Activated CD8-positive, alpha-beta memory T cell treated with anti-CD3 and anti-CD28 coated beads, Interleukin-2, amount 50 U/mL, for 1 hour (primary cell): Measurements from ENCODE around the gene REM1.
"Not testable (repeated sequence)": the region's sequence is repeated elsewhere in the genome, so short reads cannot be mapped to it uniquely, and the experiment has no call there.

Source experiments
- DNase-seq: peaks from one replicate; pipeline ENCODE4 v3.0.0-alpha.2; 2020; ENCODE audit errors: extremely low read depth

The REM1 gene

DNA sequence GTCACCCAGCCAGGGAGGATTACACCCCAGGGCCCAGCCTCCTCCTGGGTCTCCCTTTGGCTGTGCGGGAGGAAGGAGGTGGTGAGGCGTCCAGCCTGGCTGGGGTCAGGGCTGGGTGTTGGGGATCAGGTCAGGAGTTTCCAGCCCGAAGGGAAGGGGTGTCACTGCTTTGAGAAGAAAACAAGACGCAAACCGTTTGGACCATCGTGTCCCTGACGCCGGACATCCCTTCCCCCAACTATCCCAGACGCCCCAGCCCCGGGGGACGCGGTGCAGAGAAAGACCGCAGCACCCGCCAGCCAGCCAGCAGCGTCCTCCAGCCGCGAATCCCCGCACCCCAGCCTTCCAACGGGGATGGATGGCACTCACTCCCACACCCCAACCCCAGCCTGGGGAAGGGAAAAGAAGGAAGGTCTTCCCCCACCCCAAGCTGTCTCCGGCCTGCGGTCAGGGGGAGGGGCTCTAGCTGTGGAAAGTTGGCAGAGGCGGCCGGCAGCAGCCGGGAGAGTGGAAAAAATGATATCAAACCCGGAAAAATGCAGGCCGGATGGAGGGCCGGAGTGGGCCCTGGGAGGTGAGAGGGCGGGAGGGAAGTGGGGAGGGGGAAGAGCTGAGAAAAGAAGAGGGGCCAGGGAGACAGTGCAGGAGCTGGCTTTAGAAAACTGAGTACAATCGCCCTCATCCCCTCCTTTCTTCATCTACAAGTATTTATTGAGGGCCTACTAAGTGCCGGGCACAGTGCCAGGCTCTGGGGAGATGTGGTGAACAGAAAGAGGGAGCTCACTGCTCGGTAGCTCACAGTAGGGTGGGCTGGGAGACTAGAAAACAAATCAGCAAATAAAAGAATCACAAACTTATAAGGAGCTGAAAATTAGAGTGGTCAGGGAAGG, 10.6 kb downstream of the REM1 start:
- no peak for DNase-seq

DNA sequence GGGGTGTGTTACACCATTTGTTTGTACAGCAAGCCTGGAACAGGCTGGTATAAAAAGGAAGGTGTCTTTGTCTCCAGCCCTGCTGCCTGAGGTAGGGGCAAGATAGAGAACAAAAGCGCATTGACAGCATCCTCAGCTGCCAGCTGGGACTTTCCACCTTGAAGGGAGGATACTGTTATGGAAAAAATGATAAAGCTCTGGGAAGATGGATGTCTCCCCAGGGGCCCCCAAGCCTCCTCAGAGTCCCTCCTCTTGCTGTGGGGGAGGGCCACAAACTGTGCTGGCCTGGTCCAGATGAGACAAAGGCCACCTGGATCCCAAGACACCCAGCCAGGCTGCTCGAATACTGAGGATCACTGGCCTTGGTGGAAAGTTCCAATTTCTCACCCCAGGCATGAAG, 13.0 kb downstream of the REM1 start:
- no peak for DNase-seq

DNA sequence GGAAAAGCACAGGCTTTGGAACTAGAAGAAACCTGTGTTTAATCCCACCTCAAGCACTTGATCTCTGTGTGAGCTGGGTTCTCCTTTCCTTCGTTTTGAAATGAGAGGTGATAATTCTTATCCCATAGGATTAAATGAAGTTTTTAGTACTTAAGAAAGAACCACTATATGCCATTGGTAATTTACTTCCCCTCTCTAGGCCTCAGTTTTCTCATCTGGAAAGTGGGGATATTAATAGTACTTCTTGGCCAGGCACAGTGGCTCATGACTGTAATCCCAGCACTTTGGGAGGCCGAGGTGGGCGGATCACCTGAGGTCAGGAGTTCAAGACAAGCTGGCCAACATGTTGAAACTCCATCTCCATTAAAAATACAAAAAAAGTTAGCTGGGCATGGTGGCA, 14.1 kb downstream of the REM1 start:
- no peak for DNase-seq

DNA sequence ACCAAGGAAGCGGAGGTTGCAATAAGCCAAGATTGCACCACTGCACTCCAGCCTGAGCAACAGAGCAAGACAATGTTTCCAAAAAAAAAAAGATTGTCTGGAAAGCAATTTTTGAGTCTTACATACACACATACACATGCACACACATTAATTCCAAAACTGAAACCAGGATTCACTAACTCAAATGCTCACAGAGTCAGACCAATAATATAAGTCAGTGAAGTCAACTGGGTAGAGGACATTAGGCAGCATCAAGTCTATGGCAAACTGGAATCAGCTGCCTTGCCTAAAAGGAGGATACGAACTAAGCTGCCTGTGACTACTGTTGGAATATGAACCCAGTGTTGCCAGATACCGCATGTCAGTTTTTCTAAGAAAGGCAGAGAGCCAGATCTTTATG, 15.7 kb downstream of the REM1 start:
- no peak for DNase-seq

DNA sequence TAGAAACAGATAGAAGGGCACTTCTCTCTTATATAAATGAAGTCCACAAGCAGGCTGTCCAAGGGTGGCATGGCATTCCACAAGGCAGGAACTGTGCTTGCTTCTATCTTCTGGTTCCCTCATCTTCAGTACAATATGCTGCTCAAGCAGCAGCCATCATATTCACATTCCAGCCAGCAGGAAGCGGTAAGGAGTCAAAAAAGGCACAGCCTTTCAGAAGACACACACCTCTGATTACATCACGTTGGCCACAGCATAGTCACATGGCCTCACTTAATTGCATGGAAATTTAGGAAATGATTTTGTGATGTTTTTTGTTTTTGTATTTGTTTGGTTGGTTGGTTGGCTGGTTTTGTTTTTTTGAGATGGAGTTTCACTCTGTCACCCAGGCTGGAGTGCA, 19.0 kb downstream of the REM1 start:
- no peak for DNase-seq

DNA sequence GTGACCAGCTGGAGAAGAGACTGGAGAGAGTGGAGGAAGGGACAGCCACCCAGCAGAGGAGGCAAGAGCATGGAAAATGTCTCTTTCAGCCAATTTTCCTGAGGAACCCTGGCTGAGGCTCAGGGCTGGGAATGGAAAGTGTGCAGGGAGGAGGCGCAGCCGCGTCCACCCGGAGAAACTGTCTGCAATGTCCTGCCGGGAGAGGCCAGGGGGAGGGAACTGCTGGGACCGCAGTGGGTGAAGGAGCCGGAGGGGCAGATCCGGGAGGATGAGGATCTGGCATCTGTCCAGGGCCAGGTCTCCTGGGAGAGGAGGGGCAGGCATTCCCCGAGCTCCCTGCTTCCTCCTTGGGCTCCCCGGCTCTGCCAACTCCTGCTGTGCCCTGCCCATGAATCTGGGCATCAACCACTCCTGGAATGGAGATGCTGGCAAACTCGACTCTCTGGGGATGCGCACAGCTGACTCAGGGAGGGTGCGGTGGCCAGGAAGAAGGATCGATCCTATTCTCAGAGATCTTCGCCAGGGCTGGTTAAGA, 21.7 kb downstream of the REM1 start:
- DNase-seq, result no peak

DNA sequence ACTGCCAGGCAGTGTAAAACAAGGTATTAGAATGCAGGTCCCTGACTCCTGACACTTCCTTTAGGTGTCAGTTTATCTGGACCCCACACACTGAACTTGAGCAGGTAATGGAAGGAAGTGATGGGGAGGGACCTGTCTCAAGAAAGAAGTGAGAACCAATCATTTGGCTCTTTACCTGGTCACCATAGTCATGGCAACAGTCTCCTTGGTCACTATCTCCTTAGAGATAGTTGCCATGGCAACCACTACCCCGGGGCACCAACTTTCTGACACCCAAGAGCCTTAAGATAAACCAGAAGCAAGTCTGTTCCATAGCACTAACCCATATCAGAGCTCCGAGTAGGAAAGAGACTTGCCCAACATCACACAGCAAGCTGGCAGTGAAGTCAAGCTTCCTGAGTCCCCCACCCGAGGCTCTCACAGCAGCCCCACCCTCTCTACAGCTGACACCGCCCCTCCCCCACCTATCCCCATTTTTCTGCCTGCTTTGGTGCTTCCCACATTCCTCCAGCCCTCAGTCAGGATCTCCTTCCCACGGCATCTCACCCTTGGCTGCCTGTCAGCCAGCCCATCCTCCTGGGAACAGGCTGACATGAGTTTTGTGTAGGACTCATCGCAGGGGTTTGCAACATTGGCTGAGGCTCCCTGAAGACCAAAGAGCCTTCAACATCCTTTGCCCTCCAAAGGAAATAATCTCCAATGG, 22.9 kb downstream of the REM1 start:
- DNase-seq, result no peak

DNA sequence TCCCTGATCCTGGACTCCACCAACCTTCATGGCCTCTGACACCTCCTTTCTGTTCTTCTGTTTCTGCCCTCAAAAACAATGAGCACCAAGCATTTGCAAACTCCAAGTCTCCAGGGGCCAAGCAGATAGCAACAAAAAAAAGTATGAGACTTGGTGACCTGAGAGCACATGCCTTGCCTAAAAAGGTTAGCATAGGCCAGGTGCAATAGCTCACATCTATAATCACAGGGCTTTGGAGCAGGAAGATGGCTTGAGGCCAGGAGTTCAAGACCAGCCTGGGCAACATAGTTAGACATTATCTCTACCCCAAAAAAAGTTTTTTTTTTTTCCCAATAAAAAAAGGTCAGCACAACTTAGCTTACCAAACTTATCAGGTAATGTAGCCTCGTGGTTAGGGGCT, 25.4 kb downstream of the REM1 start:
- DNase-seq, result no peak

DNA sequence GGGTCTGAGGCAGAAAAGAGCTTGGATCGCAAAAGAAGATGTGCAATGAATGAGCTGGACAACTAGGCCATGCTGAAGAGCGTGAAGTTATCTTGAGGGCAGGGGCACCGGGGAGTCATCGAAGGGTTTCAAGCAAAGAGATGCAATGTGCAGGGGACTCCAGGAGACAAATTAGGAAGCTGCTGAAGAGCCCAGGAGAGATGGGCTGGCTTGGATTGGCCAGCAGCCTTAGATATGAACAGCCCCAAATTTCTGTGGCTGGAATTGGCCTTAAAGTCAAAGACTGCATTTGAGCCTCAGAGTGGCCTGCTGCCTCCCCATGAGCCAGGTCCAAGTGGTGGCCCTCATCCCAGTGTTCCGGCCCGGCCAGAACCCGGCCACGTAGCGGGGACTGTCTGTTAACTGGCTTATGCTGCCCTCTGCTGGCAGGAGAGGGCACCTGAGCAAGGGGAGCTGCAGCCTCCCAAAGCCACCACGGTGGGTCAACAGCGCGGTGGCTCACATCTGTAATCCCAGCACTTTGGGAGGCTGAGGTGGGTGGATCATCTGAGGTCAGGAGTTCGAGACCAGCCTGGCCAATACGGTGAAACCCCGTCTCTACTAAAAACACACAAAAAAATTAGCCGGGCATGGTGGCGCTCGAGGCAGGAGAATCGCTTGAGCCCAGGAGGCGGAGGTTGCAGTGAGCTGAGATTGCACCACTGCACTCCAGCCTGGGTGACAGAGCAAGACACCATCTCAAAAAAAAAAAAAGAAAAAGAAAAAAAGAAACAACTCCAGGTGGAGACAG, 28.0 kb downstream of the REM1 start:
- DNase-seq, result peak; percentile 36

DNA sequence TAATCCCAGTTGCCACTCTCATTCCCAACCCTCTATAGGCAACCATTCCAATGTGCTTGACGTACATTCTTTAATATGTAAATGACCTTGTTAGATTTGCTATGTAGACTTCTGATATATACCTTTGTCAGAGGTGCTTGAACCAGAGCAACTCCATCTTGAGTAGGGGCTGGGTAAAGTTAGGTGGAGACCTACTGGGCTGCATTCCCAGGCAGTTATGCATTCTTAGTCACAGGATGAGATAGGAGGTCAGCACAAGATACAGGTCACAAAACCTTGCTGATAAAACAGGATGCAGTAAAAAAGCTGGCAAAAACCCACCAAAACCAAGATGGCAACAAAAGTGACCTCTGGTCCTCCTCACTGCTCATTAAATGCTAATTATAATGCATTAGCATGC, 30.8 kb downstream of the REM1 start:
- no peak for DNase-seq

DNA sequence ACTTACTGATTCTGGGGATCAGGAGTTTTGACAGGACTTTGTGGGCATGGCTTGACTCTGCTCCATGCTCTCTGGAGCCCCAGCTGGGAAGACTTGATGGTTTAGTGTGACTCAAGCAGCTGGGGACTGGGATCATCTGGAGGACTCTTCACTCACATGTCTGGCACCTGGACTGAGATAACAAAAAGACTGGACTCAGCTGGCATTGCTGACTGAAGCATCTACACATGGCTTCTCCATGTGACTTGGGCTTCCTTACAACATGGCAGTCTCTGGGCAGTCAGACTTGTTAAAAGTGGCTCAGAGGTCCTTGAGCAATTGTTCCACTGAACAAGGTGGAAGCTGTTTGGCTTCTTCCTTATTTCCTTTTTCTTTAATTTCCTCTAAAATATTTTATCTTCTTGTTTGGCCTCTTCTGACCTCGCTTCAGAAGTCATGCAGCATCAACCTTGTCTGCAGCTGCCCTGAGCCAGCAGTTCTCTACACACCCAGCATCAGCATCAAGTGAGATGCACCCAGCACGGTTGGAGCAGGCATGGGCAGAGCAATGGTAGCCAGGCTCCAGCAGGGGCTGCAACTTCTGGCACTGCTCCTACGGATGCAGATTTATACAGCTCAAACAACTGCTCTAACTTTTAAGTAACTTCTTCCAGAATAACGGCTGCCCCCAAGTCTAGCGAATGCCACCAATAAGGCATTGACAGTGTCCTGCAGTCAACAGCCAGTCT, 33.6 kb downstream of the REM1 start:
- DNase-seq, result no peak

DNA sequence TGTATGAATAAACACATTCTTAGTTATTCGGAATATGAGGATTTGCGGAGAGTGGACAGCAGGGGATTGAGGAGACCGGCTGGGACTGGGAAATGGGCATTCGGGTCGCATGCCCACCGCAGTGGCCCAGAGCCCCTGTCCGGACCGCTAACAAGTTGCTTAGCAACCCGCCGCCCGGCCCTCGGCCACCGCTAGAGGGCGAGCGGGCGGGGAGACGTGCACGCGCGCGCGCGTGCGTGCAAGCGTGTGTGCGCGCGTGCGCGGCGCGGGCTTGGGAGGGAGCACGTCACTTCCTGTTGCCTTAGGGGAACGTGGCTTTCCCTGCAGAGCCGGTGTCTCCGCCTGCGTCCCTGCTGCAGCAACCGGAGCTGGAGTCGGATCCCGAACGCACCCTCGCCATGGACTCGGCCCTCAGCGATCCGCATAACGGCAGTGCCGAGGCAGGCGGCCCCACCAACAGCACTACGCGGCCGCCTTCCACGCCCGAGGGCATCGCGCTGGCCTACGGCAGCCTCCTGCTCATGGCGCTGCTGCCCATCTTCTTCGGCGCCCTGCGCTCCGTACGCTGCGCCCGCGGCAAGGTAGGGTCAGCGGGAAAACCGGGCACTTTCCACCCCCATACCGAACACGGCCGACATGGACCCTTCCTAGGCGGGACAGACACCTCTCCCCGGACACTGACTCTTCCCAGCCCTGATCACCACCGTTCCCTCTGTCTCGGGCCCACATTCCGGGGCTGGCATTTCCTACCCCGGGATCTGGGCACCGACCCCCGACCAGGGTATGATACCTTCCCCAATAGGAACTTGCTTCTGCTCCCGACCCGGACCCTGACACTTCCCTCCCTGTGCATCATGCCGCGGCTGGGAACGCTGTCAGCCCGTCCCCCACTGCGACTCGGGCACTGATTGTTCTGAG, 39.3 kb downstream of the REM1 start, which contains the start of gene HM13:
Gene HM13, plus strand, starts transcription at position 289 of the 918 bp plus-strand sequence. Its CDS starts 110 bp downstream, at position 399.
- DNase-seq, result peak; percentile 54

DNA sequence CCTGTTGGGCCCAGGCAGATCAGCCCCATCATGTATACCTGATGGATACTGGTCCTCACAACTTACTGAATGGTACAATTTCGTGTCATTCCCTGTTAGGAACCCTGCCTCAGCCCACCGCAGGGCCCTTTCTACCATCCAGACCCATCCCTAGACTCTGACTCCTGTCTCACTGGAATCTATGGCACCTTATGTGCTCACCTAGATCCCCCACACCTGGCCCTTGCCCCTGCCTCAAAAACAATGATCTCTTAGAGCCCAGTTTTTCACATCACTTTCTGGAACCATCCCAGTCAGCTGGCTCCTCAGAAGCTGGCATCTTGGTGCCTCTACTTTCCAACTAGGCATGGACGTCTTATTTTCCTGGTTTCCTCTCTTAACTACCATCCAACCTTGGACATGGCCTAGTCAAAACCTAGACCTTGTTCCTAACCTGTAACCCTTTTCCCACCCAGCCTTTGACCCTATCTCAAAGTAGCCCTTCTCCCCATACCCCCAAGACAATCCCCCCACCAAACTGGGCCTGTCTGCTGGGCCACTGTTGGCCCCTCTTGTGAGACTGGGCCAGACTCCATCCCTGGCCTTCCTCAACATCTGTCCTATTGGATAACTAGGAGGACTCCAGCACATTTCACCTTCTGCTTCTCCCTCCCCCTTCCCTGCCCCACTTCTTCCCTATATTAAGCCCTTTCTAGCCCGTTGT, 40.1 kb downstream of the REM1 start:
- DNase-seq, result no peak

DNA sequence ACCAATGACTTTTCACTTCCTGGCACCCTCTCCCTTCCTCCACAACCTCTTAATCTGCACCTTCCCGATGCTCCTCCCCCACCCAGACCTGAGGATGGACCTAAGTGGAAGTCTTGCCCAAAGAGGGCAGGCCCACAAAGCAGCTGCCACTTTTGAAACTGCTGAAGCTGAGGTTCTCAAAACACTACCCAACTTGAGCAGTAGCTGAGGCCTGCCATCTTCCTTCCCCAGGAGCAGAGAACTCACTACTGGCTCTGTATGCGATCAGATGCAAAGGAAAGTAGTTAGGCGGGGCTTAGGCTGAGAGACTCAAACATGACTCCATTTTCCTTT, 40.7 kb downstream of the REM1 start:
- DNase-seq, result no peak

DNA sequence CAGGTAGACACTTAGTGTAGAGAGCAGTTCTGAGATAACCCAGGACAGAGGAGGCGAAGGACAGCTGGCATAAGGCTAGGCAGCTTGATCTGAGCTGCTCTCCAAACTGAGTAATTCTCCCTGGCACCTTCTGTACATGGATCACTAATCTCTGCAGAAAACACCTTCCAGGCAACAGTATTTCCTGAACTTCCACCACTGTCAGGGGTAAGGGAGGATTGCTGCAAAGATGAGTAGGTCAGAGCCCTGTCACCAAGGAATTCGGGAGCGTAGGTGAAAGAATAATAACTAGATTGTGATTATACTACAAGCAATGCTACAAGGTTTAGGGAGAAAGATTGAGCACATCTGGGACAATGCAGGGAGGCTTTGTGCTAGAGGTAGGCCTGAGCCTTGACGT, 41.1 kb downstream of the REM1 start:
- no peak for DNase-seq

DNA sequence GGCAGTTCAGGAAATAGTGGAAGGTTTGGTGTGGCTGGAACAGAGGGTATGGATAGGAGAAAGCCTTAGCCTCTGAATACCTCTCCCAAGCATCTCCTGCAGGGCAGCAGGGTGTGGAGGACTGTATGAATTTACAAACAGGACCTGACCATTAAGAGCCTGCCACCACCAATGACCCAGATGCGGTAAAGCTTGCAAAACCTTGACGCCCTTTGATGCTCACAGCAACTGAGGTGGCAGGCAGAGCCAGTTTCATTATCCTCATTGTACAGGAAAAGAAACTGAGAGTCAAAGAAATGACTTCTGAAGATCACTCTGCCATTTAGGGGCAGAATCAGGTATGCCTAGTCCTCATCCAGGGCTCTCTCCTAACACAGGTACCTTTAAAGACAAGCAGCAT, 41.6 kb downstream of the REM1 start:
- no peak for DNase-seq

DNA sequence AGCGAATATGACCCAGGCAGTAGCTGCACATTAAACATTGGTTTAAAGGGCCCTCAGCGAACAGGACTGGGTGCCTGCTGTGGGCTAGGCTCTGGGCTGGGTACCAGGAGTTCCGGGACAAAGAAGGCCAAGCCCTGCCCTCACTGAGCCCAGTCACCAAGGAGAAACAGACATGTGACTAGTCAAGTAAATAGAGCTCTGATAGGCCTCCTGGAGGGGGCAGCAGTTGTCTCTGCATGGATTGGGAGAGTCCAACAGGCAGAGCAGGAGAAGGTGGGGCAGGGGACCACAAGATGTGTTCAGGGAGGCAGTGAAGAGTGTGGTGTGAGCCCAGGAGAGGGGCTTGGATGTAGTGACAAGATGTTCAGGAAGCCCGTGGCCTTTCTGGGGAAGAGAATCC, 42.3 kb downstream of the REM1 start:
- no peak for DNase-seq

DNA sequence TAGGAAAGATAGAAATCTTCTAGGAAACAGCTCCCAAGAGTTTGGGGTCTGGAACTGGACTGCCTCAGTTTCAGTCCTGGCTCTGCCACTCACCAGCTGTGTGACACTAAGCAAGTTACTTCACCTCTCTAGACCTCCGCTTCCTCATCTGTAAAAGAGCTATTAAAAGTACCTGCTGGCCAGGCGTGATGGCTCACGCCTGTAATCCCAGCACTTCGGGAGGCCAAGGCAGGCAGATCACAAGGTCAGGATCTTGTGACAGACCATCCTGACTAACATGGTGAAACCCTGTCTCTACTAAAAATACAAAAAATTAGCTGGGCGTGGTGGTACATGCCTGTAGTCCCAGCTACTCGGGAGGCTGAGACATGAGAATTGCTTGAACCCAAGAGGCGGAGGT, 46.2 kb downstream of the REM1 start:
- DNase-seq, result not testable (repeated sequence)

DNA sequence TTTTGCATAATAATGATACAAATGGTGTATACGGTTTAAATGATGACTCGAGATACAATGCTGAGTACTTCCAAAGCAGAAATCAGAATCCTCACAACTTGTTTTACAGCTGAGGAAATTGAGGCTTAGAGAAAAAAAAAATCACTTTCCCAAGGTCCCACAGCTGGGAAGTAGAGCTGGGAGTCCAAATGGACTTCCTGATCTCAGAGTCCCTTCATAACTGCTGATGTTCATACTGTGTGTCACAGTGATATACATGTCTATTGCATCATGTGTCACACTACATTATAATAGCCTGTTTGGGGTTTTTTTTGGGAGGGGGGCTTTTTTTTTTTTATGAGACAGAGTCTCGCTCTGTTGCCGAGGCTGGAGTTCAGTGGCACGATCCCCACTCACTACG, 47.6 kb downstream of the REM1 start:
- DNase-seq, result no peak
